Neuronal stem cell (in vitro differentiated cells): ENCODE data around the gene REEP3.

Experiments
- DNase-seq: peaks from one replicate; pipeline ENCODE4 v3.0.0-alpha.2; 2013; ENCODE audit warnings: low spot score
- H2AFZ ChIP-seq: one replicate; pipeline ENCODE4 v1.6.1; 2013; ENCODE audit warnings: mild to moderate bottlenecking, low read length, inconsistent platforms
- H2AK5ac ChIP-seq: 2 replicates; pipeline ENCODE4 v1.6.1; 2013; ENCODE audit warnings: low read depth, mild to moderate bottlenecking, inconsistent platforms, low read length, moderate library complexity, mixed read lengths
- H2BK120ac ChIP-seq: 2 replicates; pipeline ENCODE4 v1.6.1; 2013; ENCODE audit warnings: low read depth, mild to moderate bottlenecking, inconsistent platforms, low read length, moderate library complexity, mixed read lengths
- H2BK12ac ChIP-seq: one replicate; pipeline ENCODE4 v1.6.1; 2013; ENCODE audit warnings: low read length, inconsistent platforms
- H2BK15ac ChIP-seq: 2 replicates; pipeline ENCODE4 v1.6.1; 2013; ENCODE audit warnings: mild to moderate bottlenecking, low read length, inconsistent platforms, mixed read lengths
- H2BK5ac ChIP-seq: one replicate; pipeline ENCODE4 v1.6.1; 2013; ENCODE audit warnings: inconsistent platforms, mild to moderate bottlenecking, low read length, moderate library complexity
- H3K14ac ChIP-seq: one replicate; pipeline ENCODE4 v1.6.1; 2013; ENCODE audit warnings: low read length, inconsistent platforms
- H3K18ac ChIP-seq: 2 replicates; pipeline ENCODE4 v1.6.1; 2013; ENCODE audit warnings: low read length, inconsistent platforms
- H3K23ac ChIP-seq: 2 replicates; pipeline ENCODE4 v1.6.1; 2013; ENCODE audit warnings: low read depth, mild to moderate bottlenecking, mixed read lengths, low read length, inconsistent platforms; ENCODE audit not compliant: poor library complexity
- H3K27ac ChIP-seq: replicated peaks from 3 replicates; pipeline ENCODE4 v1.5.1; 2013; ENCODE audit warnings: low read length, inconsistent platforms
- H3K27me3 ChIP-seq, 3 experiments: 2 replicates each; pipeline ENCODE4 v1.6.1; 2013; ENCODE audit warnings: low read length in 3 of 3, mild to moderate bottlenecking in 2 of 3, inconsistent platforms in 1 of 3, low read depth in 1 of 3, mixed read lengths in 1 of 3, moderate library complexity in 1 of 3; ENCODE audit not compliant: control insufficient read depth in 3 of 3, insufficient read depth in 3 of 3
- H3K36me3 ChIP-seq, 2 donors: replicated peaks in 1 of 2; 2 replicates each; pipeline ENCODE4 v1.6.1; 2013; ENCODE audit warnings: low read length in 2 of 2; ENCODE audit not compliant: control insufficient read depth in 2 of 2, insufficient read depth in 2 of 2
- H3K4ac ChIP-seq: 2 replicates; pipeline ENCODE4 v1.6.1; 2013; ENCODE audit warnings: inconsistent platforms, mild to moderate bottlenecking, low read length, moderate library complexity
- H3K4me1 ChIP-seq, 2 donors: 1 replicate in 1 of 2; 2 replicates in 1 of 2; pipeline ENCODE4 v1.6.1; 2013; ENCODE audit warnings: low read length in 2 of 2, low read depth in 1 of 2; ENCODE audit not compliant: control insufficient read depth in 2 of 2, insufficient read depth in 1 of 2
- H3K4me2 ChIP-seq: one replicate; pipeline ENCODE4 v1.6.1; 2013; ENCODE audit warnings: mild to moderate bottlenecking, low read length, inconsistent platforms; ENCODE audit not compliant: insufficient read depth, poor library complexity, severe bottlenecking
- H3K4me3 ChIP-seq, 2 donors: 2 replicates each; pipeline ENCODE4 v1.5.1; 2013; ENCODE audit warnings: low read length in 2 of 2, mild to moderate bottlenecking in 2 of 2, inconsistent platforms in 1 of 2, moderate library complexity in 1 of 2
- H3K79me1 ChIP-seq: one replicate; pipeline ENCODE4 v1.6.1; 2013; ENCODE audit warnings: low read depth, mild to moderate bottlenecking, inconsistent platforms, low read length, moderate library complexity
- H3K9ac ChIP-seq: one replicate; pipeline ENCODE4 v1.6.1; 2013; ENCODE audit warnings: mild to moderate bottlenecking, low read depth, low read length, inconsistent platforms; ENCODE audit not compliant: poor library complexity
- H3K9me3 ChIP-seq, 2 donors: replicated peaks in 1 of 2; 2 replicates each; pipeline versions ENCODE3 to v1.6.1; 2013; ENCODE audit warnings: low read length in 2 of 2, mild to moderate bottlenecking in 2 of 2, inconsistent platforms in 1 of 2, low read depth in 1 of 2, mixed read lengths in 1 of 2, moderate library complexity in 1 of 2; ENCODE audit not compliant: control insufficient read depth in 2 of 2, insufficient read depth in 1 of 2
- H4K8ac ChIP-seq: one replicate; pipeline ENCODE4 v1.6.1; 2013; ENCODE audit warnings: low read depth, mild to moderate bottlenecking, inconsistent platforms, low read length, moderate library complexity
- H4K91ac ChIP-seq: one replicate; pipeline ENCODE4 v1.6.1; 2013; ENCODE audit warnings: low read length, low read depth, mild to moderate bottlenecking, inconsistent platforms; ENCODE audit not compliant: poor library complexity
- WGBS, 2 donors: extraction: QIAGEN DNeasy Blood & Tissue Kit; methylation state at CpG; one replicate each; pipeline ENCODE4 v1.1.7; 2013; ENCODE audit warnings: missing lambda C conversion rate in 2 of 2, mixed read lengths in 1 of 2; ENCODE audit not compliant: insufficient read length in 2 of 2, insufficient replicate concordance in 1 of 2; ENCODE audit errors: extremely low coverage in 2 of 2; 5-methylcytosine and 5-hydroxymethylcytosine counted together

Gene REEP3

DNA sequence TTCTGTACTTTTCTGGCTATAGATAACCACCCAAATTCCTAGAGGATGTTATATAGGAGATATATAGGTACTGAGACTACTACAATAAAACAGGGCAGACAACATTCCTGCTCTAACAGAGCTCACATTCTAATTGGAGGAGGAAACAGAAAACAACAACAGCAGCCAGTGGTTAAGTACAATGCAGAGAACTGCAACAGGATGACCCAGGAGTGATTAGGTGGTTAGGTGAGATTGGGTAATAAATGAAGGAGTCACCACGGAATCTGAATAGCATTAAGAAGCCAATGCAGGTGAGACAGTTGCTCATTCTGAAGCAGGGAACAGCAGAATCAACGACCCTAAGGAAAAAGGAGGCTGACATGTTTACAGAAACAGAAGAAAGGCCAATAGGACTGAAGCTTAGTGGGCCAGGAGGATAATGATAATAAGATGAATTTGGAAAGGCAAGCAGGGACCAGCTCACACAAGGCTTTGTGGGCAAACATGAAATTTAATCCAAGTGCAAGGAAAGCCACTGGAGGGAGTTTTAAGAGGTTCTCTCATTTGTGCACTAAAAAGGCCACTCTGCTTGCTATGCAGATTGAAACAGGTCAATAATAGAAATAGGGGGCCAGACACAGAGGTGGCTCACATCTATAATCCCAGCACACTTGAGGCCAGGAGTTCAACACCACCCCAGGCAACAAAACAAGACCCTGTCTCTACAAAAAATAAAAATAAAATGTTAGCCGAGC lies 16.9 kb upstream of the REEP3 start:
- H3K79me1 ChIP-seq = peaks cover 3% of the 10 kb centered on the region
- H3K23ac ChIP-seq = no peak overlapping the region
- peaks cover 0 to 8% of the 10 kb centered on the region in 2 donors for H3K4me1 ChIP-seq
- H2BK5ac ChIP-seq = no peak overlapping the region
- H3K27me3 ChIP-seq = no peaks in the 10 kb centered on the region
- no peak overlapping the region for H3K9ac ChIP-seq
- H4K8ac ChIP-seq = no peak overlapping the region
- H2BK15ac ChIP-seq = no peak overlapping the region
- H3K36me3 ChIP-seq = peaks cover 0 to 22% of the 10 kb centered on the region in 2 donors
- no peak overlapping the region for H4K91ac ChIP-seq
- H2AK5ac ChIP-seq = no peak overlapping the region
- H3K27ac ChIP-seq = no peak overlapping the region
- H3K4me3 ChIP-seq = no peak overlapping the region
- no peak overlapping the region for H3K14ac ChIP-seq
- no peak overlapping the region for H2BK12ac ChIP-seq
- WGBS, 2 donors = no CpG with 5 or more reads among the region's 3 CpGs
- no peak overlapping the region for H3K4me2 ChIP-seq
- no peak overlapping the region for H3K4ac ChIP-seq
- DNase-seq = no peak
- no peak overlapping the region for H2BK120ac ChIP-seq
- no peak overlapping the region for H3K18ac ChIP-seq
- peaks cover 0 to 8% of the 10 kb centered on the region in 2 donors for H3K9me3 ChIP-seq
- H2AFZ ChIP-seq = no peak overlapping the region

DNA sequence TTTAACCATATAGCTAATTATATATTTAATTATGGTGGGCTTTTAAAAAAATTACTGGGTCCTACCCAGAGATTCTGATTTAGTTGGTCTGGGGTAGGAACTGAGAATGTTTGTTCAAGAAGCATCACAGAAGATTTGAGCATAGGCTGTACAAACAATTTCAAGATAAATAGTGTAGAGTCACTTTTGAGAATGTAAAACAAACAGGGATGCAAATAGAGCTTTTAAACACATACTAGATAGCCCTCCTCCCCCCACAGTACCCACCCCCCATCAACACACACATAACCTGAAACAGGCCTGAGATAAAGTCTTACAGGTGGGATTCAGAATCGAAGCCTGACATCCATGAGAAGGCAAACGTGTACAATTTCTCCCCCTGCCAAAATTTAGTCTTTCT lies 15.6 kb upstream of the REEP3 start:
- no peaks in the 10 kb centered on the region for H3K27me3 ChIP-seq
- no CpG with 5 or more reads among the region's 2 CpGs for WGBS, 2 donors
- no peak for DNase-seq
- H2BK15ac ChIP-seq = no peak overlapping the region
- H3K4ac ChIP-seq = no peak overlapping the region
- no peak overlapping the region for H3K18ac ChIP-seq
- no peak overlapping the region for H2BK12ac ChIP-seq
- no peak overlapping the region for H3K4me3 ChIP-seq
- H3K27ac ChIP-seq = no peak overlapping the region
- peaks cover 0 to 8% of the 10 kb centered on the region in 2 donors for H3K4me1 ChIP-seq
- H3K4me2 ChIP-seq = no peak overlapping the region
- no peak overlapping the region for H4K91ac ChIP-seq
- peaks cover 0 to 6% of the 10 kb centered on the region in 2 donors for H3K9me3 ChIP-seq
- H2BK120ac ChIP-seq = no peak overlapping the region
- no peak overlapping the region for H4K8ac ChIP-seq
- no peak overlapping the region for H3K9ac ChIP-seq
- peaks cover under 1% of the 10 kb centered on the region for H3K79me1 ChIP-seq
- peaks cover 0 to 21% of the 10 kb centered on the region in 2 donors for H3K36me3 ChIP-seq
- no peak overlapping the region for H3K14ac ChIP-seq
- no peak overlapping the region for H2BK5ac ChIP-seq
- H3K23ac ChIP-seq = no peak overlapping the region
- no peak overlapping the region for H2AK5ac ChIP-seq
- H2AFZ ChIP-seq = no peak overlapping the region

DNA sequence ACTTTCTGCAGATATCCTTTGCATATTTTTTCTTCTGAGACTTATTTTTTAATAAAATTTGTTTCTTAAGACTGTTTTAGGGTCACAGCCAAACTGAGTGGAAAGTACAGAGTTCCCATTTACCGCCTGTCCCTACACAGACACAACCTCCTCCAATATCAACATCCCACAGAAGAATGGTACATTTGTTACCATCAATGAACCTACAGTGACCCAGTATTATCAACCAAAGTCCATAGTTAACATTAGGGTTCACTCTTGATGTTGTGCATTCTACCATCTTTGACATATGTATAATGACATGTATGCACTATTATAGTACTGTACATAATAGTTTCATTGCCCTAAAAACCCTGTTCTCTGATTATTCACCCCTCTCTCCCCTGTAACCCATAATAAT lies 14.6 kb upstream of the REEP3 start:
- no peak overlapping the region for H3K4me2 ChIP-seq
- no peak overlapping the region for H2AK5ac ChIP-seq
- peaks cover 0 to 17% of the 10 kb centered on the region in 2 donors for H3K36me3 ChIP-seq
- no peaks in the 10 kb centered on the region for H3K27me3 ChIP-seq
- H2BK120ac ChIP-seq = no peak overlapping the region
- H3K23ac ChIP-seq = no peak overlapping the region
- no peak overlapping the region for H2BK12ac ChIP-seq
- no peak overlapping the region for H3K14ac ChIP-seq
- H3K9me3 ChIP-seq = no peaks in the 10 kb centered on the region
- no peak overlapping the region for H3K18ac ChIP-seq
- DNase-seq = no peak
- no peak overlapping the region for H3K4ac ChIP-seq
- H2AFZ ChIP-seq = no peak overlapping the region
- H3K4me1 ChIP-seq = peaks cover 0 to 8% of the 10 kb centered on the region in 2 donors
- H4K91ac ChIP-seq = no peak overlapping the region
- H3K79me1 ChIP-seq = no peaks in the 10 kb centered on the region
- no peak overlapping the region for H2BK5ac ChIP-seq
- H3K27ac ChIP-seq = no peak overlapping the region
- H3K9ac ChIP-seq = no peak overlapping the region
- H4K8ac ChIP-seq = no peak overlapping the region
- H2BK15ac ChIP-seq = no peak overlapping the region
- no CpG with 5 or more reads among the region's 1 CpG for WGBS, 2 donors
- H3K4me3 ChIP-seq = no peak overlapping the region

DNA sequence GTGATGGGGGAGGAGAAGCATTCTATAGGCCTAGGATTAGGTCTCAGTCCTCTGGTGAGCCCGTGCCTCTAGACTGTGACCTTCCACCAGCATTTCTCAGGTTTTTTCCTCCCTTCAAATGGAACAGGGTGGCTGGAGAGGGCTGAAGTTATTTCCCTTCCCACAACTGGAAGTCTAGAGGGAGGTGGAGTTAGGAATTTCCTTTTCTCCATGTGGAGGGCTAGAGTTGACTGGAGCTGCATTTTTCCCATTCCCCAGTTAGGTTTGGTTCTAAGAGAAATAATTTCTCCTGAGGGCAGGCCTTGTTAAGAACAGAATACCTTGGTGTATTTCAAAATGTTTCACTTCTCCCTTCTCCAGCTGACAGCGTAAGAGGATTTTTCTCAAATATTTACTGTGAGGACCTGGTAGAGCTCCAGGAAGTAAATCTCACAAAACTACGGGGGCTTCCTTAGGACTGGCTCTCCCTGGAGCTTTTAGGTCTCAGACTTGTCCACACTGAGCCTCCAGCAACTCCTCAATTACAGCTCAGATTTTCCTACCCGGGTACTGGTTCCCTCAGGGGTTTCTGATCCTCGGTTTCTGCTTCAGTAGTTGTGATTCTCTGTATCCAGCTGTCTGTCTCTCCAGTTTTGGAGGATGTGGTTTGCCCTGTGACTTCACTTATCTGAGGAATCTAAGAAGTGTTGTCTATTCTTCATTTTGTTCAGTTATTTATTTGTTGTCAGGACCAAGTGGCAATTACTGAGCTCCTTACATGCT lies 6.0 kb upstream of the REEP3 start:
- H3K4ac ChIP-seq = no peak overlapping the region
- peaks cover 0 to 2% of the 10 kb centered on the region in 2 donors for H3K4me1 ChIP-seq
- peak overlapping the region; percentile 69 for H3K27ac ChIP-seq
- H3K36me3 ChIP-seq = peaks cover 2 to 34% of the 10 kb centered on the region in 2 donors
- no peak overlapping the region for H2AFZ ChIP-seq
- no peak overlapping the region for H4K8ac ChIP-seq
- H3K14ac ChIP-seq = no peak overlapping the region
- no peak overlapping the region for H3K23ac ChIP-seq
- H2BK120ac ChIP-seq = no peak overlapping the region
- H4K91ac ChIP-seq = no peak overlapping the region
- no peak overlapping the region for H2AK5ac ChIP-seq
- WGBS, 2 donors = no CpG with 5 or more reads among the region's 5 CpGs
- no peak overlapping the region for H3K18ac ChIP-seq
- no peak overlapping the region for H2BK5ac ChIP-seq
- no peak overlapping the region for H3K4me3 ChIP-seq
- peaks cover 0 to 56% of the 10 kb centered on the region in 2 donors for H3K9me3 ChIP-seq
- DNase-seq = no peak
- no peak overlapping the region for H2BK15ac ChIP-seq
- H3K4me2 ChIP-seq = no peak overlapping the region
- H3K27me3 ChIP-seq = no peaks in the 10 kb centered on the region
- no peak overlapping the region for H2BK12ac ChIP-seq
- H3K79me1 ChIP-seq = no peaks in the 10 kb centered on the region
- H3K9ac ChIP-seq = no peak overlapping the region
